GM18909 (cell line): ENCODE data around the gene LMAN1L.

Source experiments
- ATAC-seq: cut with Tn5 transposase; IDR thresholded peaks from one replicate; pipeline ENCODE4 v1.9.1; 2021; ENCODE audit warnings: mild to moderate bottlenecking; ENCODE audit not compliant: unreplicated experiment, poor library complexity

The LMAN1L gene

DNA sequence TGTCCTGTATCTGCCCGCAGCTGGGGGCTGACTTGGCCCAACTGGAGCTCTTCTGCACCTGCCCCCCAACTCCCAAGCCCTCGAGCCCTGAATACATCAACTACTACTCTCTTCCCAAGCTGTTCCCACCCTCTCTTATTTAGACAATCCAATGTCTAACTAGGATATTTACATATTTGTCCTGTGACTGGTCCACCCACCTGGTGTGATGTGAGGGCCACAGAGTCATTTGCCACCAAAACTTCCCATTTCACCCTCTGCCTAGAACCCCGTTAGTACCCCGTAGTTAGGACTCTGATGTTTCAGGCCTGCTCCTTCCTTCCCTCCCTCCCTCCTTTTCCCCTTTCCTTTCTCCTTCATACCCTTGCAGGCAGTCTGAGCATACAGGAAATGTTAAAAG is 20.2 kb downstream of the LMAN1L start:
- no peak for ATAC-seq

DNA sequence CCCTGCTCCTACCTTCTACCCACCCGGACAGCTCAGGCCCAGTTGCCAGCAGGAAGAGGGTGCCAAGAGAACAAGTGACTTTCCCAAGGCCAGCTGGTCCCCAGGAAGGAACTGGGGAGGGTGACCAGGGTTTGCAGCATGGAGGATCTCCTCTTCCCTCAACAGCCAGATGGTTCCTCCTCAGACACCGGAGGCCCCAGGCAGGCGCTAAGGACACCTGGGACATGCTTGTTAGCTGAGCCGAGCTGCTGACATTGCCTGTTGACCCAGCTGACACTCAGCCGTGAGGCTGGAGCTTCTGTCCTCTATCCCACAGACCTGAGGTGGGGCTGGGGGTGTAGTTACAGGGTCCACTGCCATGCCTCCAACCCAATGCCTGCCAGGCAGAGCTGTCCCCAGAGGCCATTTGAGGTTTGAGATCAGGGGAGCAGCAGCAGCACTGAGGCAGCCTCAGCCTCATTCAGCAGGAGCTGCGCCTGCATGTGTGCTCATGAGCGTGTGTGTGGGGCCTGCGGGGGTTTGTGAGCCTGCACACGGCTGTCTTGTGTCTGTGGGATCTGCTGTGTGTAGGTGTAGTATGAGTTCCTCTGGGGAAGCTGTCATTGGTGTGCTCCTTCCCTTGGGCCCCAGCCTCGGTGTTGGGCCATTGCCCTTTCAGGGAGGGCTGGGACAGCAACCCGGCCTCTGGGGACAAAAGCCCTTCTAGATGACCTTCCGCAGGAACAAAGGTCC is 20.9 kb downstream of the LMAN1L start:
- no peak for ATAC-seq

DNA sequence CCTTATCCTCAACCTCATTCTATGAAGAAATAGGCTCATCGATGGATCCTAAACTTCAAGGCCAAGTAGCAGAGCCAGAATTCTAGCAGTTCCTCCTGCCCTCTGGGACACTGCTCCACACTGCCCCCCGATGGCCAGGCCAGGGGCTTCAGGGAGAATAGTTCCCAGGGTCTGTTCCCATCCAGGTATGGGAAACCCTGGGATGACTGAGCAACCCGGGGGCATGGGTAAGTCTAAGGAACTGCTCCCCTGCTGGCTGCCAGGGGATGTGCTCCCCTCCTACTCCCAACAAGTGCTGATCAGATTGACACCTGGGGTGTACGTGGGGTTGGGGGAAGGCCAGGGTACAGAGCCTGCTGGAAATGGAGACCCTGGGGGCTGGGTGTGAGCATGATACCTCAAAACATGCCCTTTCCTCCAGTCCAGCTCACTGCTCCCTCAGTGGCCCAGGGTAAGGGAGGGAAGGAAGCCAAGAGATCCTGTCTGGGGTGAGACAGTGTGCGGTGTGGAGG is 22.7 kb downstream of the LMAN1L start:
- ATAC-seq, result no peak

DNA sequence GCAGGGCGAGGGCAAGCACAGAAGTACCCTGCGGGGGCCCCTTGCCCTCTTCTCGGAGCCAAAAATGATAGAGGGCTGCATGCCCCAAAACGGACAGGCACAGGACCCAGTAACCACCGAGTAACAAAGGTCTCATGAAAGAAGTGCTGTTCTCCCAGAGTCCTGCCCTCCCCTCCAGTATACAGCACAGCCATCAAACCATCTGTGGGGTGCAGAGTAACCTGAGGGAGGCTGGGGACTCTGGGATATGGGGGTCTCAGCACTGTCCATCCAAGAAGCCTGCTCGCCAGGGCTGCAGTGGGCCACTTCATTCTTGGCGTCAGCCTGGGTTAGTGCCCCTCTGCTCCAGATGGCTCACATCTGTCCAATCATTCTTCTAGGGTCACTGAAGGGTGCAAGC is 24.2 kb downstream of the LMAN1L start:
- ATAC-seq, result no peak

DNA sequence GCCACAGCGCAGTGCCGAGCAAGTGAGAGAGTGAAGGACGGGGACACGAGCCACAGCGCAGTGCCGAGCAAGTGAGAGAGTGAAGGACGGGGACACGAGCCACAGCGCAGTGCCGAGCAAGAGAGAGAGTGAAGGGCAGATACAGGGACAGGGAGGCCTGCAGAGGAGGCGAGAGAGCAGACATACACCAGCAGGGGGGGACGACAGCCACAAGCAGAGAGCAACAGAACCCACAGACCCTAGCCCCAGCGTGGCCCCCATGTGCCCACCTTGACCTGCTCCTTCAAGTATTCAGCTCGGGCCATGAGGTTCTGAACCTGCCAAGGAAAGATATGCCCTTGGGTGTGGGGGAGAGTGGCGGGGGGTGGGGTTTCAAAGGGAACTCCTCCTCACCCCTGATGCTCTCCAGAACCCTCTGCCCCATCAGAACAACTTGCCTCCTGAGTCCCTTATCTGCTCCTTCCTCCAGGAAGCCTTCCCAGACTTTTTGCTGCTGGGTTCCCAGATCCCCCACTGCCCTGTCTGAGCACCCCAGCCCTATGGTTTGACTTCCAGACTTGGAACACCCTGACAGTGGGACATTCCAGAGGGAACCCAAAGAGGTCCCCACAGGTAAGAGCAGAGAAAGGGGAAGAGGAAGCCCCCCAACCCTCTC is 25.0 kb downstream of the LMAN1L start:
- ATAC-seq, result no peak

DNA sequence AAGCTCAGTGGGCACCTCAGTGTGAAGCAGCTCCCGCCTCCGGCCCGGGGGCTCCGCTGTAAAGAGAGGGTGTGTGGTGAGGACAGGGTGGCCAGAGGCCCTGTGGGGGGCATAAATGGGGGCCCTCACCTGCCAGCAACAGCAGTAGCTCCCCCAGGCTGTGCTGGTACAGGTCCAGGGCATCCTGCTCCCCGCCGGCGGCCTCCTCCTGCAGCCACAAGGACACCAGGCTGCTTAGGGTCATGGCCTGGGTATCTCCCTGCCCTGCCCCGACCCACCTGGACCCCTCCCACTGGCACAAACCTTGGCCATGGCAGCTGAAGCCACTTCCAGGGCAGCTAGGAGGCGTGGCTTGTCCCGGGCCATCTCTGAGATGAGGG is 25.5 kb downstream of the LMAN1L start:
- ATAC-seq, result no peak

DNA sequence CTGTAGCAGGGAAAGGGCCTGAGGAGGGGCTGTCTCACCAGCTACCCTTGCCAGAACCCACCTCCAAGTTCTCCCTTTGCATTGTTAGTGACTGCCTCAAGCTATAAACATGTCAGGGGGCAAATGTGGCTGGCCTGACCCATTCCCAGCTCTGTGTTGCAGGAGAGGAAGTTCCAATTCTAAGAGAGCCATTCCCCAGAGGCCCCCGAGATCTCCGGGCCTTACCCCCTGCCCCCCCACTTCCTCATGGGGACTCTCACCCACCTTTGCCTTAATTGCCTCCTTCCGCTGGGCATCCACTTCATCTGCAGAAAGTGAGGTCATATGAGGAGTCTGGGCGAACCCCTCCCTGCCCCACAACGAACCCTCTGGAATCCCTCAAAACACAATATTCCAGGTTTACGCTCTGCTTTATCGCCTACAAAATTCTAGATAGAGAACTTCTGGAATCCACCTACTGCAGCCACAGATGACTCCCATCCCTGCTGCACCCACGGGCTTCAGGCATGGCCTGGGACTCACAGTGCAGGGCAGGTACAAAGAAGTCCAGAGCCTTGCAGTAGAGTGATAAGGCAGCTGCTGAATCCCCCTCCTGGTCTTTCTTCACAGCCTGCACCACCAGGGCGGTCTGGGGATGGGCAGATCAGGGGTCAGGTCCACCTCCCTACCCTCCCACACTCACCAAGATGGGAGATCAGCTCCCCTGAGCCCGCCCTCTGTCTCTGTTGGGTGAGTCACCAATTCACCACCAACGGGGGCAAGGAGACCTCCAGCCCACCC is 26.3 kb downstream of the LMAN1L start:
- ATAC-seq, result no peak

DNA sequence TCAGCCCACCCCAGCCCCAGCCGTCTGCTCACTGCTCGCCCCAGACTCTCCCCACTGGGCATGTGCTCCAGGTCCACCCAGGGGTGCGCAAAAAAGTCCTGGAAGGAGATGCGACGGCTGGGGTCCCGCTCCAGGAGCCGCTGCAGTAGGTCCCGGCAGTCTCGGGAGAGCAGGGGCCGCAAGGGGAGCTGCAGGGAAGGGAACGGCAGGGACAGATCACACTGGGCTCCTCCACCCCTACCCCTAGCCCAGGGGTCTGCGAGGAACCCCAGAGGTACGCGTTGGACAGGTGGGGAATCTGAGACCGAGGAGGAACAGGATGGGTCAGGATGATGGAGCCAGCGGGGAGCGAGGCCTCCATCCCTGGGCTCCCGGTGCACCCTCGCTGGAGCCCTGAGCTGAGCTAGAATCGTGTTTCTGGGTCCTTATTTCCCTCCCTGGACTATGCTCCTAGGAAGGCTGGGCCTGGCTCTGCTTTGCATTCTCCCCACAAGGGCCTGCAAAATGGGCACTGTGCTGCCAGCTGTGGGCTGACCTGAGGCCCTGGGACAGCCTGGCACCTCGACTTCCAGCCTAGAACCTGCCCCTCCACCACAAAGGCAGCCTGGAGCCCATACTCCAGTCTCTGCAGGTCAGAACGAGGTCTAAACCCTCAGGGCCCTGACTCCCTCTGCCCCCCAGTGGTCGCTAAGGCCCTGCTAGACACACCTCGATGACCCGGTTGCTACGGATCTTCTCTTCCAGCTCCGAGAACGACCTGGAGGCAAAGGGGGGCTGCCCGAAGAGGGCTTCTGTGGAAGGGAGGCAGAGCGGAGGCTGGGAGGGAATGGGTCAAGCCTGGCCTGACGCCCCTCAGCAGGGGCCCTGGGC is 27.1 kb downstream of the LMAN1L start:
- no peak for ATAC-seq

DNA sequence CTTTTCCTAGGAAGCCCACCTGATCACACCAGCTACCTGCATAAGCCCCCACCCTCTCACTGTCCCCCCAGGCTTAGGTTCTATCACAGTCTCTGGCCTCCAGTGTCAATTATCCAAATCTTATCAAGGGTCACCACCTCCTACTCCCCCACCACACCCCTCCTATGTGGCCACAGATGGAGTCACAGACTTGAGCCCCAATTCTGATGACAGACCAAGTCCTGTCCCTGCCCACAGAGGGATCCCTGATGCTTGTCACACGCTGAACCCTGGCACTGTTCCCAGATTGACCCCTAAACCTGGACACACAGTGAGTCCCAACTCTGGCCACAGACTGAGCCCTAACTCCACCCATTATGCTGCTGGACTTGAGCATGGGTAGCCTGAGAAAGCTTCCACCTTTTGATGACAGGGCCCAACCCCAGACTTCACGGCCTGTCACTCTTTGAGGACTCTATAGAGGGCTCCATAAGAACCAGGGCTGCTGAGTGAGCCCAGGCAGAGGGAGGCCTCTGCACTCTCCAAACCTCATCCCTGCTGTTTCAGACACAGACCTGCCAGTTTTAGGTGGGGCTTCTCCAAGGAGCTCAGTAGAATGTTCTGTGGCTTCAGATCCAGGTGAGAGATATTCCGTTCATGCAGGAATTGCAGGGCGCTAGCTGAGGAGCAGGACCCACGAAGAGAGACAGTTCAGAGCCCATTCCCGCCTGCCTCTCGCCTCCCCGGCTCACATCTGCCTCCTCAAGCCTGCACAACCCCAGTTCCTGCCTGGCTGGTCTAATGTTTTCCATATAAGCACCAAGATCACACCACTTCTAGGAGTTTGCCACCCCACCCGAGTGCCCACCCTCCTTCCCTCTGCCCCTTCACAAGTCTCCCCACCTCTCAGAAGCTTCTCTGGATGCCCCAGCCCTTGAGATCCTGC is 28.5 kb downstream of the LMAN1L start:
- ATAC-seq, result no peak

DNA sequence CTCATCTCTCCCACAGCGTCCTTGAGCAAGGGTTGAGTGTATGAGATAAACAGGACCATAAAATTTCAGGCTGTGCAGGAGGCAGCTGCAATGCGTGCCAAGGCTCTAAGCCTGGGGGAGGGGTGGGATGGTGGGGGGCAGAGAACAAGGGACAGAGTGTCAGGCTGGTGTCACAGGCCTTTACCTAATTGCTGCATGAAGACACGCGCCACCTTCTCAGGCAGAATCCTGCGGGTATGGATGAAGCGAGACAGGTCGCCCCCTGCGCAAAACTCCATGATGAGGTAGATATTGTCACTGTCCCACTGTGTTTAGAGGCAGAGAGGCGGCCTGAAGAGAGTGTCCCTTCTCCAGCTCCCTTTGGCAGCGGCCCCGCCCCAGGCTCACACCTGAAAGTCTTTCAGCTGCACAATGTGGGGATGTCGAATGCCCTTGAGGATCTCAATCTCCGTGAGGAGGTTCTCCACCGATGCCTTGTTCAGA is 29.3 kb downstream of the LMAN1L start:
- ATAC-seq, result no peak

DNA sequence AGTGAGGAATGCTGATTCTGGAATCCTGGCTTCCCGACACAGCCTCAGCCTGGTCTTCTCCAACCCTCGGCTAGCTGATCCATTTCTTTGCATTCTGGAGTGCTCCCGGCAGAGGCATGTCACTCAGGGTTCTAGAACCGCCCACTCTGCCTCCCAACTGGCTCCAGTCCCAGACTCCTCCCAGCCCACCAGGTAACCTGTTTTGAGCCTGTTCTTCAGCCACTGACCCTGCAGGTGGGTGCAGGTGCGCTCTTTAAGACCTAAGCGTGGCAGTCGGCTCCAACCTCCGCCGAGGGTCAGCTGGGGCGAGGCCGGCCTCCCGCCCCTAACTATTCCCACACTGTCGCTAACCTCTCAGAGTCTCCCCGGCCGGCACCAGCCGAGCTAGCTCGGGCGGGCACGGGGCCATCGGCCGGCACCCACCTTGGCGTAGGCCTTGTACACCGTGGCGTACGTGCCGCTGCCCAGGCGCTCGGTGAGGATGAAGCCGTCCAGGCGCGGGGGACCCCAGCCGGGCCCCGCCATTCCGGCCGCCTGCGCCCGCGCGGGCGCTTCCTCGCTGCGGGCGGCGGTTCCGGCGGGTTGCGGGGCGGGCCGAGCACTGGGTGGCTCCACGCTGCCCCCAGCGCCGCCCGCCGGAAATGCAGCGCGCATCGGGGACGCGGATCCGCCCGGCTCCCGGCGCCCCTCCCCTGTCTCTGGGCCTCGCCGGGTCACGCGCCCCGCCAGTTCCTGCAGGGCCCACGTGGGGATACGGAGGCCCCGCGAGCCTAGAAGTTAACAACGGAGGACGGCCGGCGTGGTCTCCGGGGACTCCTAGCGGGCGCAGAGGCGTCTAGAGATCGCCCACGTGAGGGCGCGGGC is 30.2 kb downstream of the LMAN1L start, which contains the start of gene ULK3:
Gene ULK3, minus strand, starts transcription at position 576 of the 864 bp plus-strand sequence. Its CDS starts 51 bp downstream, at position 525.
- ATAC-seq, result peak; percentile 84

DNA sequence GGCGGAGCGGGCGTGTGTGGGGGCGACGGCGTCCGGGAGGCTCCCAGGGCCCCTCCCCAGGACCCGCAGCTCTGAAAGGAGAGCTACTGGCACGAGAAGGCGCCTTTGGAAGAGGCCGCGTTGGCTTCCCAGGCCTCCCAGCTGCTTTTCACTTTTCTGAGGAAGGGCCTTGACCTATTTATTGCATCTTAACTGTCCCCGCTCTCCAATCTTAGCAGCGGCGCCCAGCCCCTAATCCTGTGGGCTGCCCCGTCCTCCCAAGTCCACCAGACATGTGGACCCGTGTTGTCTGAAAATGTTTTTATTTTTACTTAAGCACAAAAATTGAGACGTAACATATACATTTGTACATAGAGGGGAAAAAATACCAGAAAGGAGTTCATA is 30.8 kb downstream of the LMAN1L start:
- no peak for ATAC-seq

DNA sequence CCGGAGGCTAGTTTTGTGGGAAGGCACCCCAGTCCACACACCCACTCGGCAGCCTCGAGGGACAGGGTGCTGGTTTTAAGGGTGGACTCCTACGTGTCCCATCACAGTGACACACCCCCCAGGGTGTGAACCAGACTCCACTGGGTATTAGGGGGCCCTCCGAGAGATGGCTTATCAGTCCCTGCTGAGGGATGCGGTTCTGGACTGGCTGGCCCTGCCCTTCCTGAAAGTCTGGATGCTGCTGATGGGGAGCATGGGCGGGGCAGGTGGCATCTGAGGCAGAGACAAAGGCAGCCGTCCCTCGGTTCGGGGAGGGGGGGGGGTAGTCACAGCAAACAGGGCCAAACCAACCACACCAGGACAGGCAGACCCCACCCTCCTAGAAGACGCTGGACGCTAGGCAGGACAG is 31.3 kb downstream of the LMAN1L start:
- no peak for ATAC-seq

DNA sequence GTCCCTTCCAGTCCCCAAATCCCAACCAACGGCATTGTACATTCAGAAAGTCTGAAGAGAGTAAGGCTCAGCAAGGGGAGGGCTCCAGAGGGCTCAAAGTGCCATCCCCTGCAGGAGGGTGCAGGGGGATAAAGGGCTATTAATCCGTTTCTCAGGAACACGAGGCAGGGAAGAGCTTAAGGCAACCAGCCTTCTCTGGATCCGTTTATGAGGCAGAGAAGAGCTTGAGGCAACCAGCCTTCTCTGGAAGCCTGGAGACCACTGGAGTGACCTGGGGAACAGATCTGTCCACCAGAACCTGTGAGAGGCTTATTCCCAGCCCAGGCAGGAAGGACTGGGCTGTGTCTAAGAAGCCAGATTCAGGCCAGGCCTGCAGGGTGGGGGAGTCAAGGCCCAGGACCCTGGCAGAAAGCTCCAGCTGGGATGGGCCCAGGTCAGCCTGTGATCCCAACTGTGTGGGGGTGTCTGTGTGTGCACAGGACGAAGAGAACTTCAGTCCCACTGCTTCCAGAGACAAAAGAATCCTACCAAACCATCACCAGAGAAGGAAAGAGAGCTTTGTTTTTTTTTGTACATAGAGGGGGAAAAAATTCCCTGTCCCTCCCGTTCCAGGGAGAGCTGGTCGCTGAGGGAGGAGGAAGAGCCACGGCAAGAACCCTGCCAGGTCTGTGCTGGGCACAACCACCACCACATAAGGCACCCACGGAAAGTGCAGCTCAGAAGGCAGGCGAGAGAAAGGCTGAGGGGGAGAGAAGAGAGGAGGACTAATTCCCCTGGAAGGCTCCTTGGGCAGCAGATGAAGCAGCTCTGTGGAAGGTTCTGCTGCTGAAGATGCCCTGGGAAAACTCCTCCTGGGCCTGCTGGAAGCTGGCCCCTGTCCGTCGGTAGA is 31.9 kb downstream of the LMAN1L start:
- no peak for ATAC-seq

DNA sequence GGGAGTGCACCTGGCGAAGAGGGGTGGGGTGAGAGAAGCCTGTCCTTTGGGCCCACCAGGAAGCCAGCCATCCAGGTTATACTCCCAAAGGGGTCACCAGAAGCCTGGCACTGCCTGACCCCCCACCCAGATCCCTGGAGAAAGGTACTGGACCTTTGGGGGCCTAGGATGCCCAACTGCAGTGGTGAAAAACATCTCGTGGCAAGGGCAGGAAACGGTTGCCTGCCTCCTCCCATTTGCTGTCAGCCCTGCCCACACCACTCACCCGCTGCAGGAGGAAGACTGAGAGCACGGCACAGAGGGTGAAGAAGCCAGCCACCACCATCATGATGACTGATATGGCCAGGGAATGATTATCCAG is 32.6 kb downstream of the LMAN1L start:
- ATAC-seq, result no peak

DNA sequence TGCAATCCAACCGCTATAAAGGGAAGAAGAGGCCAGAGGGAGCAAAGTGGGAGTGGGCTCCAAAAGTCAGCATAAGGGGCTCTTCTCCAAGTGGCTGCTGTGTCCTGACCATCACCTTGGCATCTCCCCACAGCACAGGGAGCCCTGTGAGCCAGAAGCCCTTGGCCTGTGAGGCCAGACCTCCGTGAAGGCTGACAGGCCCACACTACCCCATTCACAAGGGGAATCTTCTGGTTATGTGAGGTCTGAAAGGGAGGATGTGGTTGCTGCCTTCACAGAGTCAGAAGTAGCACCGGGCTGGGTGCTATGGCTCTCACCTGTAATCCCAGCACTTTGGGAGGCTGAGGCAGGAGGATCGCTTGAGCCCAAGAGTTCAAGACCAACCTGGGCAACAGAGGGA is 32.9 kb downstream of the LMAN1L start:
- no peak for ATAC-seq

DNA sequence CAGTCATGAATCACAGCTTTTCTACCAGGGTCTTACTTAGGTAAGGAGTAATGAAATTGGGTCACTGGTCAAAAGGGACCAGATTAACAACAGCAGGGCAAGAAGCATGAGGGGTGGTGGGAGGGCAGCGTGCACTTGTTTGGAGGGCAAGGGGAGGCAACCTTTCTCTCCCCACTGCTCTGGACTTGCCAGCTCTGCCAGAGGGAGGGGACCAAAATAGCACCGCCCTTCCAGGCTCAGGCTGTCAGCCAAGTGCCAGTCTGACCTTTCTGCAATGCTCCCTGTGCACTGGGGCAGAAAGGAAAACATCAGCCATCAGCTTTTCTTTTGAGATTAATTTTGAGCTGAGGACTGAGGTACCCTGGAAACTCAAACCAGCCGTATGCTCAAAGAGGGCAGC is 34.8 kb downstream of the LMAN1L start:
- no peak for ATAC-seq
